GM19397 (cell line): ENCODE results near the gene DDAH1.

Experiments used
- ATAC-seq: cut with Tn5 transposase; IDR thresholded peaks from one replicate; pipeline ENCODE4 v1.9.1; 2021; ENCODE audit warnings: mild to moderate bottlenecking, moderate library complexity; ENCODE audit not compliant: unreplicated experiment

The DDAH1 gene

DNA sequence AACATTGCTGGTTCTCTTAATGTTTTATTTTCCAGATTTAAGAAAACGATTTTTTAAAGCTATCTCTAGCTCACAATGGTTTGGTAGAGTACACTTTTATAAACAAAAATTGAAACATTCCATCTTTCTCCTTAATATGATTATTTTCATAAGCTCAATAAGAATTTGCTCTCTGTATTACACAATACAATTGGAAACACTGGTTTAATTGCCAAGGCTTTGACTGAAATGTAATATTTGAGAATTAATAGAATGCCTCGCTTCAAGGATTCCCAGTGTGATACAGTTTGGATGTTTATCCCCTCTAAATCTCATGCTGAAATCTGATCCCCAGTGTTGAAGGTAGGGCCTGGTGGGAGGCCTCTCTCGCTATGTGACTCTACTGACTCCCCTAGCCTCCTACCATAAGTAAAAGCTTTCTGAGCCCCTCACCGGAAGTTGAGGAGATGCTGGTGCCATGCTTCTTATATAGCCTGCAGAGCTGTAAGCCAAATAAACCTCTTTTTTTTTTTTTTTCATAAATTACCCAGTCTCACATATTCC lies 67.4 kb downstream of the DDAH1 start:
- ATAC-seq = no peak

DNA sequence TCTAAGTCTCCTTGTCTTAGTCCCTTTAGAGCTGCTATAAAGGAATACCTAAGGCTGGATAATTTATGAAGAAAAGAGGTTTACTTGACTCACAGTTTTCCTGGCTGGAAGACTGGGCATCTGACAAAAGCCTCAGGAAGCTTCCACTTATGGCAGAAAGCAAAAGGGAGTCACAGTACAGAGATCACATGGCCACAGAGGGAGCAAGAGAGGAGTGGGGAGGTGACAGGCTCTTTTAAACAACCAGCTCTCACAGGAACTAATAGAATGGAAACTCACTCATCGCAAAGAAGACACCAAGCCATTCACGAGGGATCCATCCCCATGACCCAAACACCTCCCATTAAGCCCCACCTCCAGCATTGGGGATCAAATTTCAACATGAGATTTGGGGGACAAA lies 68.8 kb downstream of the DDAH1 start:
- no peak for ATAC-seq

DNA sequence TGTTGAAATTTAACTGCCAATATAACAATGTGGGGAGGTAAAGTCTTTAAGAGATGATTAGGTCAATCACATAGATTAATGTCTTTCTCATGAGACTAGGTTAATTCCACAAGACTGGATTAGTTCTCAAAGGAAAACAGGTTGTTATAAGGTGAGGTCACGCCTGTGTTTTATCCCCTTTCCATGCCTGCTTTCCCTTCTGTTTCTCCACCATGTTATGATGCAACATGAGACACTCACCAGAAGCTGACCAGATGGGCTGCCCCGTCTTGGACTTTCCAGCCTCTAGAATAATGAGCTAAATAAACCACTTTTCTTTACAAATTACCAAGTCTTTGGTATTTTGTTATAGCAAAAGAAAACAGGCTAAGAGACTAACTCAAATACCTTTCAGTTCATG lies 70.8 kb downstream of the DDAH1 start:
- no peak for ATAC-seq

DNA sequence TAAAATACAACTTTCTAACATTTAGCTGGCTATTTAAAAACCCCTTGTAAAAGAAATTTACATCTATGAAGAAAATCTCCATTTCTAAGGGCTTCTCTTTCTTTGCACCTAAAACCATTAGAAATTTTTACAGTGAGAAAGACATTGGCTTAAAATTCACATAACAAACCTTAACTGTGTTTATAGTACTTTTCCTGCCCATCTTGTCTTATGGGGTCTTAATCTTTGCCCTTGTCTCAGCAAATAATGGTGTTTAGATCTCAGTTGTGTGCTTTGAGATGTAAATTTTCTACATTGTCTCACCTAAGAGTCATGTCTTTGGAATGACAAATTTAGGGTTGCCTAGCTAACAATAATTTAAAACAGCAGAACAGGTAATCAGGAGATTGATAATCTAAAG lies 71.5 kb downstream of the DDAH1 start:
- ATAC-seq = no peak

DNA sequence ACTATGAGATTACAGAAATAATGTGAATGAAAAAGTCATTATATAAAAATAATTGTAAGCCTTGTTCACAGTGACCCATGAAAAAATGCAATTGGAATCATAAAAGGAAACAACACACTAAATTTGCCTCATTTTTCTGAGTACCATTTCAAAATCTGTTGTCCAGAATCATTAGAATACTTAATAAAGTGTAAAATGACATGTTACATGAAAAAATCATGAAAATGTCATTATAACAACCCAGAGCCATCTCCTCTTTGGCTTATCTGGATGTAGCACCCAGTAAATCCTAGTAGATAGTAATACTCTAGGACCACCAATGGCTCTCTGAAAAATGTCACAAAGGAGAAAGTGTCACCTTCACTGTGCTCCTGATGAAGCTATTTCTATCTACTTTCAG lies 76.5 kb downstream of the DDAH1 start:
- no peak for ATAC-seq

DNA sequence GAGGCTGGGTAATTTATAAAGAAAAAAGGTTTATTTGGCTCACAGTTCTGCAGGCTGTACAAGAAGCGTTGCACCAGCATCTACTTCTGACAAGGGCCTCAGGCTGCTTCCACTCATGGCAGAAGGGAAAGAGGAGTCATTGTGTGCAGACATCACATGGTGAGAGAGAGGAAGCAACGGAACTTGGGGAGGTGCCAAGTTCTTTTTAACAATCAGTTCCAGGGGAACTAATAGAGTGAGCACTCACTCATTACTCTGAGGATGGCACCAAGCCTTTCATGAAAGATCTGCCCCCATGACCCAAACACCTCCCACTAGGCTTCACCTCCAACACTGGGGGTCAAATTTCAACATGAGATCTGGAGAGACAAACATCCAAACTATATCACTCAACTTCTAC lies 77.2 kb downstream of the DDAH1 start:
- ATAC-seq = no peak

DNA sequence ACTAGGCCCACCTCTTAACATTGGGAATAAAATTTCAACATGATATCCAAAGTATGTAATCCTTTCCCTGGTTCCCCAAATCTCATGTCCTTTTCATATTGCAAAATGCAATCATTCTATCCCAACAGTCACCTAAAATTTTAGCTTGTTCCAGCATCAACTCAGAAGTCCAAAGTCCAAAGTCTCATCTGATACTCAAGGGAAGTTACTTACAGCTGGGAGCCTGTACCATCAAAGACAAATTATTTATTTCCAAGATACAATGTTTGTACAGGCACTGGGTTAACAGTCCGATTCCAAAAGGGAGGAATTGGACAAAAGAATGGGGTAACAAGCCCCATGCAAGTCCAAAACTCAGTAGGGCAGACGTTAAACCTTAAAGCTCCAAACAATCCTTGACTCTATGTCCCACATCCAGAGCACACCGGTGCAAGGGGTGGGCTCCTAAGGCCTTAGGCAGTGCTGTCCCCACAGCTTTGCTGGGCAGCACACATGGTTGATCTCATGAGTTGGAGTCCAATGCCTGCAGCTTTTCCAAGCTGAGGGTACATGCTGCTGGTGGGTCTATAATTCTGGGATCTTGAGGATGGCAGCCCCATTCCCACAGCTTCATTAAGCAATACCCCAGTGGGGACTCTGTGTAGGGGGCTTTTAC lies 78.8 kb downstream of the DDAH1 start:
- no peak for ATAC-seq

DNA sequence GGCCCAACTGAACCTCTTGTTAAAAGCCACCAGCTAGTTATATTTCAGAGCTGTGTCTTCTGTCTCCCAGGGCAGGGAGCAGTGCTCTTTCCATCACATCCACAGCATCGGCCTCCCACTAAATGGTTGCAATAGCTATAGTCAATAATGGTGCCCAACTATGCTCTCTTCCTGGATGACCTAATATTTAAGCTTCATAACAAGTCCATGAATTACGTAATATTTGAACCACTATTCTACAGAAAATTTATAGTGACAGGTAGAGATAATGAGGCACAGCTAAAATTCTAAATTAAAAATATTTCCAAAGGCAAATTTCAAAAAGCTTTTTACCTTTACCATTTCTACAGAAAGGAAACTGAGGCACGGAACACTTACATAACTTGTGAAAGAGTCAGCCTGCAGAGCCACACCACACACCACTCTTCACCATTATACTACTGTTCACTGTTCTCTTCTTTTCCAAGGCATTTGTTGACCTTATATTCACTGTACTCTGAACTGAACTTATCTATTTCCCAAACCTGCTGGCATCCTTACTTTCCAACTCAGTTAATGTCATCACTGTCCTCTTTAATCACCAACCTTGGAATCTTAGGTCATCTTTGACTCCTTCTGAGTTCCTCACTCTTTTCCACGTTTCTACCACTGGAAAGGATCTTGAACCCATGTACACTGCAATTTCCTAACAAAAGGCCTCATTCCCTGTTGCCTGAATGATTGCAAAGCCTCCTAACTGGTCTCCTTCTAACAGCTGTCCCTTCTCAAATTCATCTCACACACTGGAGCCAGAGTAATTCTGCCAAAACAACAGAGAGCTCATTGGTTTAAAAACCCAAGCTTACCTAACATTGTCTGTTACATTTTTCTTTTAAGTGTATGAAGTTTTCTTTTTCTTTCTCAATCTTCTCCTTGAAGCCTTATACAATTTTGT lies 85.5 kb downstream of the DDAH1 start:
- ATAC-seq = no peak

DNA sequence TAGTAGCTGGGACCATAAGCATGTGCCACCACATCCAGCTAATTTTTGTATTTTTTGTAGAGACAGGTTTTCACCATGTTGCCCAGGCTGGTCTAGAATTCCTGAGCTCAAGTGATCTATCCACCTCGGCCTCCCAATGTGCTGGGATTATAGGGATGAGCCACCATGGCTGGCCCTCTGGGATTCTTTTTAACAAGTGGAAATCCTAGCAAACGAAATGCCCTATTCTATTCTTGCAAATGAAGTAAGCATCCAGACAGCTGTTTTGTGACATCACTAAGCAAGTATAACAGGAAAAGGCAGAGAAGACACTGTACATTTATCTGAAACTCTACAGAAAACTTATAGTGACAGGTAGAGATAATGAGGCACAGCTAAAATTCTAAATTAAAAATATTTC lies 86.4 kb downstream of the DDAH1 start:
- ATAC-seq = no peak

DNA sequence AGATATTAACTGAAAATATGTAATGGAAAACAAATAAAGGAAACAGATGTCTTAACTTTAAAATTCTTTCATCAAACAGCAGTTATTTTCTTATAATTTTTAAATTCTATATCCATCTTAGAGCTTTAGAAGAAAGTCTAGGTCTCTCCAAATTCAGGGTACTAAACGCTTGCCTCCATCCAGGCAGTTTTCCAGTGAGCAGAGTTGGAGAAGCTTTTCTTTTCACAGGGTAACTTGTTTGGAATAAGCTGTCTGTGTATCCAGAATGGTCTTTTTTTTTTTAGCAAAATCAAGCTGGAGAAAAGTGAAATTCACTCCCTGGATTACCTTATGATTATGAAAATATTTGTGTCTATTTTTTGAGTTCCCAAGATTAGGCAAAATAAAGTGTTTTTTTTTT lies 88.6 kb downstream of the DDAH1 start:
- ATAC-seq = no peak

DNA sequence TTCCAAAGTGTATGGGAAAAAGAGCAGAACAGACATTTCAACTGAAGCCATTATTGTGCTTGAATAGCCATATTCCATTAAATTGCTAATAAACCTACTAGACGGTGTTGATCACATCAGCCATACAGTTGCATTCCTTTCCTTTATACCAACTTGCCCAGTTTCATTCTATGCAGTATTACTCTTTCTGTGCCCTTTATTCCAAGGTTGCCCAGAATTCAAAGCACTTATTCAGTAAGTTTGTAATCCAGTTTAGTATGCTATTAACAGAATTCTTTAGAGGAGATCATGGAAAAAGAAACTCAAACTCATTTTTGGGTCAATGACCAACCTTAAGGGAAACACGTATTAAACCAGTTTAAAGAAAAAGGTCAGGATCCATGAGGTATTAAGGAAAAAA lies 89.5 kb downstream of the DDAH1 start:
- ATAC-seq = no peak

DNA sequence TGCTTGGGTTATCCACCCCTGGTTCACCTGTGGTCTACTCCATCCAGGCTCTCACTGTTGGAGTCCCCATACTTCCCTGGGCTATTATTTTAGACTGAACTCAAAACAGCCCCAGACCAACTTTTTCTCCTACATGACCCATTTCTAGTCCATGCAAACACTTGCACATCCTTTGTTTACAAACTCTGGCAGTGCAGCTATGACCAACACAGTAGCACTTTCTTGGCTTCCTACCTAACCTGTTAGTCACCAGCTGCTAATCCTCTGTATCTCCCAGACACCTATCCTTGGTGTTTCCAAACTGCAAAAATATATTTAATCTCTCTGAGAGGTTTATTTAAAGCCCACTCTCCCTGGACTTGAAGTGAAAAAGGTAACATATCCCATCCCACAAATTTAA lies 90.8 kb downstream of the DDAH1 start:
- ATAC-seq = no peak

DNA sequence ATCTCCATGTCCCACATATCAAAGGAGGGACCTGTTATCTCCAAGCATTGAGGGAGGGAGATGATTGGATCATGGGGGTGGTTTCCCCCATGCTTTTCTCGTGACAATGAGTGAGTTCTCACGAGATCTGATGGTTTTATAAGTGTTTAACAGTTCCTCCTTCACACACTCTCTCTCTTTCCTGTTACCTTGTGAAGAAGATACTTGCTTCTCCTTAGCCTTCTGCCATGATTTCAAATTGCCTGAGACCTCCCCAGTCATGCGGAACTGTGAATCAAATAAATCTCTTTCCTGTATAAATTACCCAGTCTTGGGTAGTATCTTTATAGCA lies 91.6 kb downstream of the DDAH1 start:
- ATAC-seq = no peak

DNA sequence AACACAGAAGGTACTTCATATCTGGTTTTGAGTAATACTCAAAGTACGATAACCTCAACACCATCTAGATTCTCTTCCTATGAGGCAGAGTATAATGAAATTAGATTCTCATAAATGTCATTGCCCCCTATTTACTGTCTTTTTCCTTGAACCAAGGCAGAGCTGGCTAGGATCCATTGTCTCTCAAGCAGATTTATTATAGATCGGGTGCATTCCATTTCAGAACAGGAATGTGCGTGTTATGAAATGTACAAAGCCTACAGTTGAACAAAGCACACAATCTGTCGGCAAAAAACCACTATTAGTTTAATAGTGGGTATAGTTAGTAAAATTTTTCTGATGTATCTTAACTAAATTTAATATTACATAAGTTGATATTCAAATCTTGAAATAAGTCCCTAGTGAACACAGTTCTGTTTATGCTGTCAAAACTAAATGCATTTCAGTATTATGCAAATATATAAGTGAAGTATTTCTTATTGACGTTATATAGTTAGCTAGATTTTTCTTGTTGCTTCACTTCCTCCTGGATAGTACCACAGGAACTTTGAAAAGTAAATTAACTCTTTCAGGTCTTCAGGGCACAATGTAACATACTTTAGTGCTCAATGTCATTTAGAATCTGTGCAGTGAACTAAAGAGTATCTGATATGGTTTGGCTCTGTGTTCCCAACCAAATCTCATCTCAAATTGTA lies 92.1 kb downstream of the DDAH1 start:
- no peak for ATAC-seq

DNA sequence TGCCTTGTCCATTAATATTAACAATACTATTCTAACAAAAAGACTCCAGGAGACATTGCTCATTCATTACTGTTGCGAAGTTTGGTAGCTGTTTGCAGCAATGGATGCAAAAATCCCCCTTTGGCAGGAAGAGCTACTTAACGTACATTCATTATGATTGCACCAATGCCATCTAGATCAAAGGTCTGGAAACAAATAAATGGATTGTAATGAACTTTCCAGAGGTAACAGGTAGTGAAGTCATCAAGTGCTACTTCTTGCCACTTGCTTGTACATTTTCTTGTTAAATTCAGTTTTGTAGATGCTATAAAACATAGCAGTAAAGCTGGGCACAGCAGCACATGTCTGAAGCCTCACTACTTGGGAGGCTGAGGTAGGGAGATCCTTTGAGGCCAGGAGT lies 93.9 kb downstream of the DDAH1 start:
- no peak for ATAC-seq

DNA sequence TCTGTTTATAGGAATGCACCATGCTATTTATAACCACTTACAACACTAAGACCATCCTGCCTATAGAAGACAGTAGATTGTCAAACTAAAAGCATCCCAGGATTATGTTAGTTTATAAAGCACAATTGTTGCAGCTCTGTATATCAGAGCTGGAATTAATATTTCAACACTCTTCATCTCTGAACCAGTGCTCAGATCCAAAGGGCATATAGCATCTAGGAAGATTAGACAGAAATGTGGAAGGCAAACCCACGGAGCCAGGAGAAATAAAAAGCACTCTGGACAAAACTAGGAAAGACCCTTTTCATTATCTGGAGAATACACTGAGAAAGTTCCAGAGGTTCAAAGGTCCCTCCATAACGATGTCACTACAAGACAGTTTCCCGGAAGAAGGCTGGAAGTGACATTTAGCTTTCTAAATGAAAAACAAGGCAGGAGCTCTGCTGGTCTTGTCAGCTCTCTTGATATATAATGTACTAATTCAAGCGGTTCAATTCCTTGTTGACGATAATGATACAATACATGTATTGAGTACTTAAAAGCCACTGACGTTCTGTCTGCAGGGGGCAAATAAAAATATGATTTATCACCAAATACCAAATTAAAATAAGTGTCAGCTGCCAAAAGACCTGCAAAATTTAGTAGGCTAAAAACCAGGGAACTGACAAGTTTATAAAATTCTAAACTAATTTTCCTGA lies 96.7 kb downstream of the DDAH1 start:
- ATAC-seq = no peak

DNA sequence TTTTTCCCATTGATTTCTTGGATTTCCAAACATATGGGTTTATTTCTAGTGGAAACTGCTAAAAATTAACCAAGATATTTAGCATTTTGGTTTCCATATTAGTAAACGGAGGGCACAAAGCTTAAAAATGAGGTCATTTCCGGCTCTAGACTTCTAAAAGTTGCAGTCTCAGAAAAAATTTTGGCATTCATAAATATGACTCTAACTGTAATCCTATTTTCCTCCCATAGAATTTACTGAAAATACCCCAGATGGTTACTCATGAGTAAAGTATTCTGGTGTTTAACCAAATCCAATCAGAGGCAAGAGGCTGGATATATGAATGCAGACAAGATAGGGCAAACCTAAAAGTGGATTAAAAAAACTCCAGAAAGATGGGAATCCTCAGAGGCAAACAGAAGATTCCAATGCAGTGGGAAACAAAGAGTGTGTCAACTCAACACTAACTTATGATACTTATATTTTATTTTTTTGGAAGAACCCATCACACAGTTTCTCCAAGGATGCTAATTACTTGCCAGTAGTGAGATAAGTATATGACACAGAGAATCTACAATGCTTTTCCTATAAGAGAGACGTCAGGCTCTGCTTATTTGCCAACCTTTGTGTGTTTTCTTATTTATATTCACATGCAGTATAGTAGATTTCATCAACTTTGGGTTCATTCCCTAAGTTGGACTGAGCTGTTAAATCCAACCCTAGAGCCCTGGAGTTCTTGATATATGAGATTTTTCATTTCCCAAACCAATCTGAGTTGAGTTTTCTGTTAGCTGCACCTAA lies 98.4 kb downstream of the DDAH1 start:
- no peak for ATAC-seq

DNA sequence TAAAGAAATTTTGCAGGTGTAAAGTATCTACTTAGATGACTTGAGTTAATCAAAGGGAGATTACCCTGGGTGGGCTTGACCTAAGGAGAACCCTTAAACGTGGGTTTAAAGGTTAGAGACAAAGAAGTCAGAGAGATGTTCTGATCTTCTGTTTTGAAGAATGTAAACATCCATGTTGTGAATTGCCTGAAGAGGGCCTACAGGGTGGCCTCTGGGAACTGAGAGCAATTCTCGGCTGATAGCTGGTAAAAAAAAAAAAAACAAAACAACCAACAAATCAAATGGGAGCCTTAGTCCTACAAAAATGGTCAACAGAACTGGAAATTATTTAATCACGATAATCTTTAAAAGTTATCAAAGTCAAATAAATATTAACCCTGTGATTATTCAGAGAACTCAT lies 99.1 kb downstream of the DDAH1 start:
- no peak for ATAC-seq

DNA sequence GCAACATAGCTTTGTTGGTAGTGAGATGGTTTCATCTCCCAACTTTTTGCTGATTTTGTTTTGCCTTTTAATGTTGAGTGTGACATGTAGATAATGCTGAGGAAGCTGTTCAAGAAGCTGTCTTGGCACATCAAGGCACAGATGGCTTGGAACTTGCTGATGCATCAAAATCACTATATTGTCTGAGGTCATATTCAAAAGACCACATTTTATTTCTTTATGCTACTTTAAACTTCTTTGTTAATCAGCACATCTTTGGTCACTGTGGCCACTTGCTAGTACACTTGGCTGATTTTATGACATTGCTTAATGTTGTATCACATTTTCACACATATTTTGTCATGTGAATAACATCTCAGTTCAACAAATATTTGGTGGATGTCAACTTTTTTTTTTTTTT lies 101.4 kb downstream of the DDAH1 start:
- ATAC-seq = no peak

DNA sequence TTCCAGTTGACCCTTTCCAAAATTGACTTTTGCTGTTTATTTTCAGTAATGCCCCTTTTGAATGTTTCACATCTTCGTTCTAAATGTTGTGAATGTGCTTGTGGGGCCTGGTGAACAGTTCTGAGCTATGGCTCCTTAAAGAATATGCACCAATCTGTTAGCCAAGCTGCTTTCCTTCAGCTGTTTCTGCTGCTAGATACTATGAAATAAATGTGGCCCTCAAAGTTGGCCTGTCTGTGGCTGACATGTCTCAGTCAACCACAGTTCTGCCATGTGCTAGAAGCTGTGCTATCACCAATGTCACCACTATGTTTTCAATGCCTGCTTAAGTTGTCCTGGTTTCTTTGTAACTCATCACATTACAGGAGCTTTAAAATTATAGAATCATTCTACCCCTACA lies 101.9 kb downstream of the DDAH1 start:
- ATAC-seq = no peak
